Cardiac muscle cell (in vitro differentiated cells and primary cell): ENCODE results near the gene PIK3R6. TPM values are rescaled to one million over a fixed set of nuclear protein-coding genes. Genes with fewer than 3 reads are reported as not detected.

ENCODE experiments used
- DNase-seq, 2 donors: peaks; one replicate each; pipeline versions ENCODE4 v3.0.0 to v3.0.0-alpha.2; 2010 to 2017; ENCODE audit warnings: low read depth in 1 of 2, low spot score in 1 of 2
- H3K27ac ChIP-seq: fragments of 200-600 bp; sonication (generic); 2 replicates; pipeline ENCODE4 v1.5.1; 2016
- H3K27me3 ChIP-seq: fragments of 200-600 bp; sonication (generic); 2 replicates; pipeline ENCODE4 v1.6.0; 2016; ENCODE audit warnings: control low read depth
- H3K36me3 ChIP-seq: fragments of 200-600 bp; sonication (generic); 2 replicates; pipeline ENCODE4 v1.5.1; 2016; ENCODE audit warnings: control low read depth
- H3K4me1 ChIP-seq: fragments of 200-600 bp; sonication (generic); 2 replicates; pipeline ENCODE4 v1.8.1; 2017; ENCODE audit warnings: low read depth, mild to moderate bottlenecking, mixed run types
- H3K4me3 ChIP-seq: fragments of 200-600 bp; sonication (generic); 2 replicates; pipeline ENCODE4 v1.5.1; 2016; ENCODE audit warnings: mild to moderate bottlenecking
- H3K9me3 ChIP-seq: fragments of 200-600 bp; sonication (generic); 2 replicates; pipeline ENCODE4 v1.5.1; 2017; ENCODE audit warnings: low read depth, mild to moderate bottlenecking, control low read depth
- CTCF ChIP-seq: IDR thresholded peaks from 2 replicates; pipeline ENCODE4 v1.5.1; 2012; ENCODE audit warnings: low read depth, mild to moderate bottlenecking, low read length
- polyA plus RNA-seq: library from polyadenylated mRNA; unstranded; fragments of >200 nt; fragmentation: Nextera tagmentation; extraction: Ambion mirVana; gene quantifications from 2 replicates; pipeline ENCODE4 v1.2.1, GENCODE V29; 2016
- total RNA-seq: library from RNA; depleted of rRNA; stranded (reverse); fragments of >200 nt; gene quantifications from 2 replicates; pipeline ENCODE4 v1.2.3, GENCODE V29; 2016

The PIK3R6 gene
- total and polyA plus RNA-seq, 2 experiments from 2014 or later: 0.48 TPM; not detected in 1

- Histone ChIP-seq H3K27me3 (peaks cover 33% of the 10 kb centered on the region), H3K36me3 (no peaks in the 10 kb centered on the region), H3K9me3 (no peaks in the 10 kb centered on the region), H3K4me3 (no peak overlapping the region), H3K4me1 (peaks cover 3% of the 10 kb centered on the region), H3K27ac (no peak overlapping the region)
- no peak for TF ChIP-seq CTCF
- DNase-seq: no peak
Measured at GRCh38 chr17:8800656-8801055, 66.8 kb downstream of the PIK3R6 start.

GRCh38 chr17:8799570-8800212 is 67.8 kb downstream of the PIK3R6 start:
- Histone ChIP-seq H3K36me3 (no peaks in the 10 kb centered on the region), H3K4me1 (peaks cover 3% of the 10 kb centered on the region), H3K27me3 (peaks cover 33% of the 10 kb centered on the region), H3K4me3 (no peak overlapping the region), H3K9me3 (no peaks in the 10 kb centered on the region), H3K27ac (no peak overlapping the region)
- peak in 1 of 2 donors; percentile 45 for DNase-seq
- TF ChIP-seq CTCF: no peak

GRCh38 chr17:8798846-8799569 is 68.5 kb downstream of the PIK3R6 start, which contains the start of gene MFSD6L:
MFSD6L (minus strand) TSS chr17:8799365; CDS start chr17:8799120, 245 bp downstream.
- DNase-seq: peak in 1 of 2 donors; percentile 70
- no peak within 1 kb of the TSS for H3K27ac ChIP-seq
- H3K27me3 ChIP-seq: peaks cover 33% of the 10 kb centered on the region
- H3K36me3 ChIP-seq: no peaks in the 10 kb centered on the region
- H3K4me3 ChIP-seq: peak within 1 kb of the TSS; percentile 8
- H3K9me3 ChIP-seq: no peaks in the 10 kb centered on the region
- no peak for TF ChIP-seq CTCF
- peaks cover 3% of the 10 kb centered on the region for H3K4me1 ChIP-seq

GRCh38 chr17:8798176-8798845 is 69.2 kb downstream of the PIK3R6 start:
- H3K36me3 ChIP-seq: no peaks in the 10 kb centered on the region
- no peak overlapping the region for H3K4me3 ChIP-seq
- TF ChIP-seq CTCF: no peak
- peaks cover 3% of the 10 kb centered on the region for H3K4me1 ChIP-seq
- H3K27ac ChIP-seq: no peak overlapping the region
- DNase-seq: no peak
- peaks cover 33% of the 10 kb centered on the region for H3K27me3 ChIP-seq
- no peaks in the 10 kb centered on the region for H3K9me3 ChIP-seq

- Histone ChIP-seq H3K27ac (no peak overlapping the region), H3K27me3 (peaks cover 33% of the 10 kb centered on the region), H3K4me1 (peaks cover 3% of the 10 kb centered on the region), H3K9me3 (no peaks in the 10 kb centered on the region), H3K36me3 (no peaks in the 10 kb centered on the region), H3K4me3 (no peak overlapping the region)
- DNase-seq: no peak
- no peak for TF ChIP-seq CTCF
Measured at GRCh38 chr17:8797621-8798175, 69.8 kb downstream of the PIK3R6 start.
